Keratinocyte (primary cell): ENCODE data around the gene TMEM163. TPM values are rescaled to one million over a fixed set of nuclear protein-coding genes. Genes with fewer than 3 reads are reported as not detected.

Experiments used
- DNase-seq: peaks from one replicate; pipeline ENCODE4 v3.0.0-alpha.2; 2011; ENCODE audit warnings: low read depth, missing footprints, low spot score
- FAIRE-seq: peaks from 2 replicates; lab custom pipeline; 2011; peaks lifted over from hg19 to GRCh38; lab: Jason Lieb, UNC
- H2AFZ ChIP-seq: 2 replicates; pipeline ENCODE4 v1.6.0; 2012; ENCODE audit warnings: low read length, control low read depth, inconsistent platforms; ENCODE audit not compliant: control insufficient read depth
- H3K27ac ChIP-seq: 2 replicates; pipeline ENCODE4 v1.5.1; 2011; ENCODE audit warnings: low read length; ENCODE audit not compliant: control insufficient read depth, insufficient read depth
- H3K27me3 ChIP-seq: 3 replicates; pipeline ENCODE4 v1.6.0; 2011; ENCODE audit warnings: low read length; ENCODE audit not compliant: control insufficient read depth, insufficient read depth; ENCODE audit errors: extremely low read depth
- H3K36me3 ChIP-seq, 2 experiments: 2 replicates in 1 of 2; 3 replicates in 1 of 2; pipeline ENCODE4 v1.5.1; 2011; ENCODE audit warnings: low read length in 2 of 2, mild to moderate bottlenecking in 1 of 2; ENCODE audit not compliant: control insufficient read depth in 2 of 2, insufficient read depth in 2 of 2; ENCODE audit errors: extremely low read depth in 1 of 2
- H3K4me1 ChIP-seq: 3 replicates; pipeline ENCODE4 v1.5.1; 2011; ENCODE audit warnings: low read length; ENCODE audit not compliant: control insufficient read depth, insufficient read depth; ENCODE audit errors: extremely low read depth
- H3K4me2 ChIP-seq: 3 replicates; pipeline ENCODE4 v1.6.0; 2011; ENCODE audit warnings: low read depth, low read length; ENCODE audit not compliant: control insufficient read depth, insufficient read depth; ENCODE audit errors: extremely low read depth
- H3K4me3 ChIP-seq, 3 experiments: fragments of 200-600 bp in 1 of 3; sonication (generic) in 1 of 3; 2 replicates in 2 of 3; 3 replicates in 1 of 3; pipeline ENCODE4 v1.5.1; 2011 to 2016; ENCODE audit warnings: low read length in 3 of 3, mild to moderate bottlenecking in 3 of 3, control low read depth in 2 of 3, inconsistent platforms in 1 of 3, low read depth in 1 of 3, mixed read lengths in 1 of 3, mixed run types in 1 of 3, moderate library complexity in 1 of 3; ENCODE audit not compliant: control insufficient read depth in 2 of 3, insufficient read depth in 2 of 3; ENCODE audit errors: extremely low read depth in 1 of 3
- H3K79me2 ChIP-seq: 2 replicates; pipeline ENCODE4 v1.6.0; 2012; ENCODE audit warnings: low read length; ENCODE audit not compliant: control insufficient read depth, insufficient read depth
- H3K9ac ChIP-seq: 3 replicates; pipeline ENCODE4 v1.6.0; 2011; ENCODE audit warnings: low read length; ENCODE audit not compliant: control insufficient read depth, insufficient read depth; ENCODE audit errors: extremely low read depth
- H3K9me1 ChIP-seq: 3 replicates; pipeline ENCODE4 v1.6.0; 2011; ENCODE audit warnings: low read length; ENCODE audit not compliant: control insufficient read depth, insufficient read depth; ENCODE audit errors: extremely low read depth
- H3K9me3 ChIP-seq: 2 replicates; pipeline ENCODE4 v1.5.1; 2012; ENCODE audit warnings: low read depth, low read length; ENCODE audit not compliant: control insufficient read depth
- H4K20me1 ChIP-seq: 3 replicates; pipeline ENCODE4 v1.6.0; 2011; ENCODE audit warnings: low read length; ENCODE audit not compliant: control insufficient read depth, insufficient read depth; ENCODE audit errors: extremely low read depth
- EZH2 ChIP-seq: IDR thresholded peaks from one replicate; pipeline ENCODE4 v1.6.1; 2012; ENCODE audit warnings: inconsistent platforms, mild to moderate bottlenecking, low read length, moderate library complexity
- dilution Hi-C: fragments of 300-500 bp; cut with MboI; formaldehyde crosslinking; loops from one replicate; pipeline ENCODE4 v1.7.0; 2020; ENCODE audit warnings: low sequenced_read_pairs; ENCODE audit not compliant: extremely low pct_ligation_motif_present
- polyA plus RNA-seq, 5 experiments: library from polyadenylated mRNA; depleted of rRNA in 3 of 5; stranded (reverse) in 3 of 5; stranded (forward) in 1 of 5; unstranded in 1 of 5; fragments of >200 nt; gene quantifications; 1 replicate in 1 of 5; 2 replicates in 3 of 5; 3 replicates in 1 of 5; pipeline versions ENCODE4 v1.2.1 to v1.2.3, GENCODE V29; 2011 to 2012; ENCODE audit warnings: missing spikeins in 2 of 5, low read depth in 1 of 5, low replicate concordance in 1 of 5
- TF ChIP-seq, protein P1 (sequence below), 3 experiments: IDR thresholded peaks in 1 of 3; conservative IDR thresholded peaks in 1 of 3; optimal IDR thresholded peaks in 1 of 3; 2 replicates in 2 of 3; 3 replicates in 1 of 3; pipeline versions ENCODE3 to v1.5.1; 2011; ENCODE audit warnings: low read length in 3 of 3, mild to moderate bottlenecking in 3 of 3, moderate library complexity in 2 of 3, control low read depth in 1 of 3, inconsistent platforms in 1 of 3; ENCODE audit not compliant: insufficient read depth in 2 of 3; ENCODE audit errors: extremely low read depth in 1 of 3

TMEM163 gene
- polyA plus RNA-seq, 1 donor (not counting 4 experiments of a cell fraction or from before 2014, with no cell fraction given) = not detected

DNA sequence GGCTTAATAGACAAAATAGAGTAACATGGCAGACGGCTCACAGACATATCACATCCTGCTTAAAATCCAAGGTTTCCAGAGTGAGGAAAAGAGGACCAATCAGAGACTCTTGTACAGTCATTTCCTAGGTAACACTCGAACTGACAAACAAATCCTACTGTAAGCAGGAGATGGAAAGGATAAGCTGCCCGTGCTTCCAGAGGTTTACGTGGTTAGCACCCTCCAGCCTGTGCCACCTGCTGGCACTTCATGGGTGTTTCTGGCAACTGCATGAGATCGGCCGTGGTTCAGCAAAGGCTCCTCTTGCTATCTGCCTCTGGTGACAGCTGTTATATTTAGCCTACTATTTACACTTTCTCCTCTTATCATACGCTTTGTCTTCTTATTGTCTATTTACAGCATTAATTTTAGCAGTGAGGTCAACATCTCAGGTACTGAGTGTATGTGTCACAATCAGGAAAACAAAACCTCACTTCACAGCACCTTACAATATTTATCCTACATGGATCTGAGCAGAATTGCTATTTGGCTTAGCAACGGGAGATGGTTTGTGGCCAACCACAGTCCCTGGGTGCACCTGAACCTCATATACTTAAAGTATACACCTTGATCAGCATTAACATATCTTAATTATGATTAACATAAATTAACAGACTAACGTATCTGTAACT lies 226.9 kb downstream of the TMEM163 start:
- no peak overlapping the region for H3K27ac ChIP-seq
- H3K36me3 ChIP-seq = no peaks in the 10 kb centered on the region
- H3K27me3 ChIP-seq = peaks cover 20% of the 10 kb centered on the region
- TF ChIP-seq EZH2 = no peak
- TF ChIP-seq, protein P1, sequence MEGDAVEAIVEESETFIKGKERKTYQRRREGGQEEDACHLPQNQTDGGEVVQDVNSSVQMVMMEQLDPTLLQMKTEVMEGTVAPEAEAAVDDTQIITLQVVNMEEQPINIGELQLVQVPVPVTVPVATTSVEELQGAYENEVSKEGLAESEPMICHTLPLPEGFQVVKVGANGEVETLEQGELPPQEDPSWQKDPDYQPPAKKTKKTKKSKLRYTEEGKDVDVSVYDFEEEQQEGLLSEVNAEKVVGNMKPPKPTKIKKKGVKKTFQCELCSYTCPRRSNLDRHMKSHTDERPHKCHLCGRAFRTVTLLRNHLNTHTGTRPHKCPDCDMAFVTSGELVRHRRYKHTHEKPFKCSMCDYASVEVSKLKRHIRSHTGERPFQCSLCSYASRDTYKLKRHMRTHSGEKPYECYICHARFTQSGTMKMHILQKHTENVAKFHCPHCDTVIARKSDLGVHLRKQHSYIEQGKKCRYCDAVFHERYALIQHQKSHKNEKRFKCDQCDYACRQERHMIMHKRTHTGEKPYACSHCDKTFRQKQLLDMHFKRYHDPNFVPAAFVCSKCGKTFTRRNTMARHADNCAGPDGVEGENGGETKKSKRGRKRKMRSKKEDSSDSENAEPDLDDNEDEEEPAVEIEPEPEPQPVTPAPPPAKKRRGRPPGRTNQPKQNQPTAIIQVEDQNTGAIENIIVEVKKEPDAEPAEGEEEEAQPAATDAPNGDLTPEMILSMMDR (optimal IDR thresholded peaks at IDR 0.05 in 1 of 3, IDR thresholded peaks at IDR 0.05 in 1 of 3, conservative IDR thresholded peaks at IDR 0.05 in 1 of 3; ENCODE audit: extremely low read depth in 1 of 3, insufficient read depth in 2 of 3, low read length in 3 of 3) = peak; percentile 45 to 66 (median 59)
- DNase-seq = no peak
- H3K4me1 ChIP-seq = no peaks in the 10 kb centered on the region
- no peaks in the 10 kb centered on the region for H3K79me2 ChIP-seq
- dilution Hi-C loops = no loop called here
- H3K9me3 ChIP-seq = no peaks in the 10 kb centered on the region
- peak; percentile 23 for FAIRE-seq
- no peak overlapping the region for H2AFZ ChIP-seq
- no peaks in the 10 kb centered on the region for H4K20me1 ChIP-seq
- H3K9ac ChIP-seq = no peak overlapping the region
- H3K4me3 ChIP-seq = no peak overlapping the region
- H3K4me2 ChIP-seq = no peak overlapping the region
- H3K9me1 ChIP-seq = no peaks in the 10 kb centered on the region

DNA sequence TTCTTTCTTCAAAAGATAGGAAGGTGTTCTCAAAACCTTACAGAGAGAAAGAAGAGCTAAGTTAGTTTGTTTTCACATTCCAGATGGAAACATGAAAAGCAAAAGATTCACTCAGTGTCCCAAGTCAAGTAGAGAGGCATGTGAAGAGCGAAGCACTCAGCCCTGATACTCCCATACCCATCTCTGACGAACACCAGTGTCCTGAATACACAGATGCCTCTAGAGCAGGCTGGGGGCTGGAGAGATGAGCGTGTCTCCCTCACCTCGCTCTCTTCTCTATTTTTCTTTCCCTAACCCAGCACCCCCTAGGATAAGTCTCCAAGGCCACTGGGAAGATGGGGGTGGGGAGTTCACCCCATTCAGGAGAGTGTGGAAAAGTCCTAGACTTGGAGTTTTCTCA lies 227.8 kb downstream of the TMEM163 start:
- Histone ChIP-seq H3K4me3 (no peak overlapping the region), H3K79me2 (no peaks in the 10 kb centered on the region), H3K36me3 (no peaks in the 10 kb centered on the region), H2AFZ (no peak overlapping the region), H3K27me3 (peaks cover 20% of the 10 kb centered on the region), H3K4me1 (no peaks in the 10 kb centered on the region), H4K20me1 (no peaks in the 10 kb centered on the region), H3K9me1 (no peaks in the 10 kb centered on the region), H3K4me2 (no peak overlapping the region), H3K9ac (no peak overlapping the region), H3K27ac (no peak overlapping the region), H3K9me3 (no peaks in the 10 kb centered on the region)
- dilution Hi-C loops = no loop called here
- DNase-seq (no peak), FAIRE-seq (no peak)
- TF ChIP-seq, protein P1 (optimal IDR thresholded peaks at IDR 0.05 in 1 of 3, IDR thresholded peaks at IDR 0.05 in 1 of 3, conservative IDR thresholded peaks at IDR 0.05 in 1 of 3; ENCODE audit: extremely low read depth in 1 of 3, insufficient read depth in 2 of 3, low read length in 3 of 3) = no peak
- TF ChIP-seq EZH2 = no peak
